Activated CD4-positive, alpha-beta T cell treated with anti-CD3 and anti-CD28 coated beads for 1 hour (primary cell): ENCODE data around the gene MYL4.
A peak's percentile ranks its signal among the peaks of the same experiment; 100 is the strongest.
"Not testable (repeated sequence)": the region's sequence is repeated elsewhere in the genome, so short reads cannot be mapped to it uniquely, and the experiment has no call there.

ENCODE experiments used
- DNase-seq: peaks from one replicate; pipeline ENCODE4 v3.0.0-alpha.2; 2020

MYL4 gene

DNA sequence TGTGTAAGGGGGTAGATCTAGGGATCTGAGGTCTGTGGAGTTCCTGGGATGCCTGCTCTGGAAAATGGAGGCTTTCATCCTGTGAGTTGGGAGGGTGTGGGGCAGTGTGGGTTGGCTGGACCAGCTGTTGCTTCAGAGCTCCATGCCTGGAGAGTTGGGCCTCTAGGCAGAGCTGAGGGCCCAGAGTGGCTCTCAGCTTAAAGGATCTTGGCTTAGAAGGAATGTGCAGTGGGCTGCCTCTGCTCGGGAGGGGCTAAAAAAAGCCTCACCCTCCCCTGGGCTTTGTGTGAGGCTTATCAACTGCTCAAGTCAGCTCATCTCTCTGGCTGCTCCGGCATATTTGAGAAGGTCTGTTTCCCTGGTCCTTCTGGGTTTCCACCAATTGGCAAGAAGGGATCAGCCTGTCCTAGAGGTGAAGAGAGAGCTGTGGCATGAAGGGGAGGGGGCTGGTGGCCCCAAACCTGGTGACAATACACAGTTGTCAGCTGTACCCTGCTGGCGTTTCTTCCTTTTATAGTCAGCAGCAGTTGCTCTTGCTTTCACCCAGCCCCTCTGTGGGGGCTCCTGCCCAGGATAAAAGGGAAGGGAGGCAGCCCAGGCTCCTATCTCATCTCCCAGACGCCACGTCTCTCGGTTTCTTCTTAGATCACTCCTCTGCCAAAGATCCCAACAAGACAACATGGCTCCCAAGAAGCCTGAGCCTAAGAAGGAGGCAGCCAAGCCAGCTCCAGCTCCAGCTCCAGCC, at the start of gene MYL4:
MYL4 (plus strand) TSS at position 605 of the 745 bp plus-strand sequence; CDS start at position 680, 75 bp downstream.
- no peak for DNase-seq

DNA sequence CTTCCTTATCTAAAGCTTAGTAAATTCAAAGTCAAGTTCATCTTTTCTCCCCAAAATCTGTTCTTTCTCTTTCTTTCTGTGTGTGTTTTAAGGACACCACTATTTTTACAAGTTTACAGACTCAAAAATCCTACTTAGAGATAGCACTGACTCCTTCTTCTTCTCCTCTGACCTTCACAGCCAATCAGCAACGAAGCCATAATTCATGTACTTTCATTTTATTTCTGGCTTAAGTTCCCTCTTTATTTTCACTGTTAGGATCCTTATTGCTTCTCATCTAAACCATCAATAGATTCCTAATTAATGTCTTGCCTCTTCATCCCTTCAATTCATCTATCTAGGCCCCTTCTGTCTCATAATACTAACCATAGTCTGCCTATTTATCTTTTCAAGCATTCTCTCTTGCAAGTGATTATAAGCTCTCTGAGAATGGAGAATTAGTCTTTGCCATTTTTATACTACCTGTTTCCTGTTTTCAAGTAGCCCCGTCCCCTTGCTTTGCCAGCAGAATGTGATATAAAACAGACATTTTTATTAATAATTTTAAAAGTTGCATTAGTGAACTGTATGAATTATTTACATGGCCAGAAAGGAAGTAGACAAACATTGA, 47.0 kb upstream of the MYL4 start:
- no peak for DNase-seq

DNA sequence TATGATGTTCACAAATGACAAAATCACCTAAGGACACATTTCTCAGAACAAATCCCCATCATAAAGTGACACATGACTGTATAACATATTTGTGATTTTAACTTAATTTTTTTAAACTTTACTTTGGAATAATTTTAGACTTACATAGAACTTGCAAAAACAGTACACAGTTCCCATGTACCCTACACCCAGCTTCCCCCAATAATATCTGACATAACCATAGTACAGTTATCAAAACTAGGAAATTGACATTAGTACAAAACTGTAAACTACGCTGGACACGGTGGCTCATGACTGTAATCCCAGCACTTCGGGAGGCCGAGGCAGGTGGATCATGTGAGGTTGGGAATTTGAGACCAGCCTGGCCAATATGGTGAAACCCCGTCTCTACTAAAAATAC, 44.9 kb upstream of the MYL4 start:
- no peak for DNase-seq

DNA sequence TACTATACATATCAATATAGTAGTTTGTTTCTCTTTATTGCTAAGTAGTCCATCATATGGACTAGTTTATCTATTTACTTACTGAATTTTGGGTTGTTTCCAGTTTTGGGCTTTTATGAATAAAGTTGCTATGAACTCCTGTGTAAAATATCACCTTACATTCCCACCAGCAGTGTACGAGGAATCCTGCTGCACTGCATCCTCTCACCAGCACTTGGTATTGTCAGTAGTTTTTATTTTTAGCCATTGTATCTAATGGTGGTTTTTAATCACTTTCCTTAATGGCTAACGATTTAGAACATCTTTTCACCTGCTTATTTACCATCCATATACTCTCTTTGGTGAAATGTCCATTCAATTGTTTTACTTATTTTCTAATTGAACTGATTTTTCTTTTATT, 44.0 kb upstream of the MYL4 start:
- DNase-seq: no peak

DNA sequence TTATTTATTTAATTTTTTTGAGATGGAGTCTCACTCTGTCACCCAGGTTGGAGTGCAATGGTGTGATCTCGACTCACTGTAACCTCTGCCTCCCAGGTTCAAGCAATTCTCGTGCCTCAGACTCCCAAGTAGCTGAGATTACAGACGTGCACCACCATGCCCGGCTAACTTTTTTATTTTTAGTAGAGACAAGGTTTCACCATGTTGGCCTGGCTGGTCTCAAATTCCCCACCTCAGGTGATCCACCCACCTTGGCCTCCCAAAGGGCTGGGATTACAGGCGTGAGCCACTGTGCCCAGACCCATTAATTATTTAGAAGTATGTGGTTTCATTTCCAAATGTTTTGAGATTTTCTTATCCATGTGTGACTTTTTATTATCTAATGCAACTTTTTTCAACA, 42.3 kb upstream of the MYL4 start:
- DNase-seq: not testable (repeated sequence)

DNA sequence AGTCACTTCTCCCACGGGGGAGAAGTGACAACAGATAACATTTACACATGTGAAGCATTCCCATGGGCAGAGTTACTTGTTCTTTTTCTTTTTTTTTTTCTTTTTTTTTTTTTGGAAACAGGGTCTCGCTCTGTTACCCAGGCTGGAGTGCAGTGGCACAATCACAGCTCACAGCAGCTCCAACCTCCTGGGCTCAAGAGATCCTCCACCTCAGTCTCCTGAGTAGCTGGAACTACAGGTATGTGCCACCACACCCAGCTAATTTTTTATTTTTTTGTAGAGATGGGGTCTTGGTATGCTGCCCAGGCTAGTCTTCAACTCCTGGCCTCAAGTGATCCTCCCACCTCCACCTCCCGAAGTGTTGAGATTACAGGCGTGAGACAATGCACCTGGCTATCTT, 40.3 kb upstream of the MYL4 start:
- DNase-seq: not testable (repeated sequence)

DNA sequence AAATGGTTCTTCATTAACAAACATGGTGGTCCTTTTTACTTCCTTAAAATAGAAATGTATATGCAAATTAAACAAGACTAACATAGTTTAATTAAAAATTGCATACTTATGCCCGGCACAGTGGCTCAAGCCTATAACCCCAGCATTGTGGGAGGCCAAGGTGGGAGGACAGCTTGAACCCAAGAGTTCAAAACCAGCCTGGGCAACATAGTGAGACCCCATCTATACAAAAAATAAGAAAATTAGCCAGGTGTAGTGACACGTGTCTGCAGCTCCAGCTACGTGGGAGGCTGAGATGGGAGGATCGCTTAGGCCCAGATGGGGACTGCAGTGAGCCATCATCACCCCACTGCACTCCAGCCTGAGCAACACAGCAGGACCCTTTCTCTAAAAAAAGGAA, 38.4 kb upstream of the MYL4 start:
- no peak for DNase-seq

DNA sequence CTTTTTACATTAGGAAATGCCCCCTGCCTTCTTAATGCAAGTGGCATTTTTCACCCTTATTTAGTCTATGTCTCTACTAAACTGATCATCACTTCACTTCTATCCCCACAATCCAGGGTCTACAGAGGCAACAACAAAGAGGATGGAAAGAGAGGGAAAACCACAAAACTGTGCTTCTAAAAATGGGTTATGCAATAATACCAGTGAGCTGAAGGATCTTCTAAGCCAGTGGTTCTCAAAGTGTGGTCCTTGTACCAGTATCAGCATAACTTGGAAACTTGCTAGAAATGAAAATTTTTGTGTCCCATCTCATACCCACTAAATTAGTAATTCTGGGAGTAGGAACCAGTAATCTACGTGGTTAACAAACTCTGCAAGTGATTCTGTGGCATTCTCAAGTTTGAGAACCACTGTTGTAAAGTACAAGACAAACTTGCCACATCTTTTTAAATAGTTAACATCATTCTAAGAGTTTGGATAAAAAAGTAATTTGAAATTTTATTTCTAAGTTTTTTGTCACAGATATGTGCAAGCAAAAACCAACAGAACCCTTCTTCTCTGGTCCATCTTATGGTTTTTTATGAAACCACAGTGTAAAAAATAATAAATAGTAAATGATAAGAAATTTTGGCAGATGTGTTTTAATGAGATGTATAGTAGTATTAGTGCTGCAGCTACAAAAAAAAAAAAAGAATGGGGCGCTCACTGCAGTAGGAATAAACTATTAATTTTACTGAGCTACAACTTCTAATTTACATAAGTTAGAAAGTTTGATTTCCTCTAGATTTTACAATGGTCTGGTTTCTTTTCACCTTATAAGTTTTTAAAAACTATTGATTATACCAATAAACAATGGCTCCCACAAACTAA, 36.2 kb upstream of the MYL4 start:
- no peak for DNase-seq

DNA sequence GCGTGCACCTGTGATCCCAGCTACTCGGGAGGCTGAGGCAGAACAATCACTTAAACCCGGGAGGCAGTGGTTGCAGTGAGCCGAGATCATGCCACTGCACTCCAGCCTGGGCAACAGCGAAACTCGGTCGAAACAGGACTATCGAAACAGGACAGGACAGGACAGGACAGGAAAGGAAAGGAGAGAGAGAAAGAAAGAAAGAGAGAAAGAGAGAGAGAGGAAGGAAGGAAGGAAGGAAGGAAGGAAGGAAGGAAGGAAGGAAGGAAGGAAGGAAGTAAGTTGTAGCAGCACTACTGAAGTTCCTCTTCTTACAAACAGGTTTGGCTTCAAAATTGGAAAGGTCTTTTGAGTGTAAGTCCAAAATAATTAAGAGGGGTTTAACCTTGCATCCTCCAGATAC, 34.3 kb upstream of the MYL4 start:
- not testable (repeated sequence) for DNase-seq

DNA sequence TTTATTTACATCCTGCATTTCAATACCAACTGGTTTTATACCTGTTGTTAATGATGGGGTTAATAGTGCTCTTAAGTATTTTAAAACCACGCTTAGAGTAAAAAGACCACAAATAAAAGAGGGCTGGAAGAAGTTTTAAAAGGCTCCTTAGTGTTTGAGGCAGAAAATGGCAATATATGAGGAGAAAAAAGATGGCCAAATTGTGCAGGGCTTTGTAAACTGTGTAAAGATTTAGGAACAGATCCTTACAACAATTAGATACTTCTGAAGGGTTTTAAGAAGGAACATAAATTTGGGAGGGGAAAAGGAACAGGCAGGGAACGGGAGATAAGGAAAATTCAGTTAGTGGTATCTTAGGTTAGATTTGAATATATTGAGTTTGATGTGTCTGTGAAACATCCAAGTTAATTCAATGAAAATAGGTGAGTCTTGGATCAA, 32.7 kb upstream of the MYL4 start:
- DNase-seq: no peak

DNA sequence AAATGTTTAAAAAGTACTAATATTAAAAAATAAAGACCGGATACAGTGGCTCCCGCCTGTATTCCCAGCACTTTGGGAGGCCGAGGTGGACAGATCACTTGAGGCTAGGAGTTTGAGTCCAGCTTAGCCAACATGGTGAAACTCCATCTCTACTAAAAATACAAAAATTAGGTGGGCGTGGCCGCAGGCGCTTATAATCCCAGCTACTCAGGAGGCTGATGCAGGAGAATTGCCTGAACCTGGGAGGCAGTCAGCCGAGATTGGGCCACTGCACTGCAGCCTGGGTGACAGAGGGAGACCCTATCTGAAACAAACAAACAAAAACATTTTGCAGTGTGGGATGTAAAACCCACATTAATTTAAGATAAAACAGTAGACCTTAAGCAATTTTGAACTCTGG, 31.9 kb upstream of the MYL4 start:
- no peak for DNase-seq

DNA sequence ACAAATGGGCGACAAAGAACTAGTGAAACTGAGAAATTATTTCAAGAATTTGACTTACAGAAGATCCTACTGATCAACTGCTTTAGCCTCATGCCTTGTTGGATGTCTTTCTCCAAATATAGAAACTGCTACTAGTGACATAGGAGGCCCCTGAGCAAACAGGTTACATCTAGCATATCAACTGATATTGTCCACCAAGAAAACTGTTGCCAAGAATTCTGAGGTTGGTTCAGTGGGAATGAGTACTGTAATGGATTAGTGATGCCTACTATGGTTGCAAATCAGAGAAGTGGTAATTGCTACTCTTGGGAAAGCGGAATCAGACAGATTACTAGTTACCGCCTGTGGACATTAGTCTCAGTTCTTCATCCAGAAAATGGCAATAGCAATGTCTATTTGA, 30.0 kb upstream of the MYL4 start:
- no peak for DNase-seq

DNA sequence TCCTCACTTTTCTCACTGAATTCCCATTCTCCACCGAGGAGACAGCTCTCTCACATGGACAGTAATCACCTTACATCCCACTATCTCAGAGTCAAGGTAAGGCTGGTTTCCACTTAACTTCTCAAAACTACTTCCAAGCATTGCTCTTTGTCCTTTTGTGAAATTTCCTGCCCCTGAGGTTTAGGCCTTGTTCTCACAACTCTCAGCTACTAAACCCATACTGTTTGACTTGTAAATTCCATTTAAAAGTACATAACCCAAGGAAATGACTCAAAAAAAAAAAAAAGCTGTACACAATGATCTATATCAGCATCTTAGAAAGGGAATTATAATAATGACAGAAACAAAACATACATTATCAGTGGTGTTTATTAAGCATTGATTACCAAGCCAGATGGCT, 28.8 kb upstream of the MYL4 start:
- DNase-seq: no peak

DNA sequence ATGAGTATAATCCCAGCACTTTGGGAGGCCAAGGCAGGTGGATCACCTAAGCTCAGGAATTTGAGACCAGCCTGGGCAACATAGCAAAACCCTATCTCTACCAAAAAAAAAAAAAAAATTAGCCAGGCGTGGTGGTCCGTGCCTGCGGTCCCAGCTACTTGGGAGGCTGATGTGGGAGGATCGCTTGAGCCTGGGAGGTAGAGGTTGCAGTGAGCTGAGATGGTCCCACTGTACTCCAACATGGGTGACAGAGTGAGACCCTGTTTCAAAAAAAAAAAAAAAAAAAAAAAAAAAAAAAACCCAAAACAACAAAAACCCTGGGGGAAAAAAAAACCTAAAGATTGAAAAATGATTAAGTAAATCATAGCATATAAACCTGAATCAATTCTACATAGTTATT, 28.2 kb upstream of the MYL4 start:
- DNase-seq: not testable (repeated sequence)

DNA sequence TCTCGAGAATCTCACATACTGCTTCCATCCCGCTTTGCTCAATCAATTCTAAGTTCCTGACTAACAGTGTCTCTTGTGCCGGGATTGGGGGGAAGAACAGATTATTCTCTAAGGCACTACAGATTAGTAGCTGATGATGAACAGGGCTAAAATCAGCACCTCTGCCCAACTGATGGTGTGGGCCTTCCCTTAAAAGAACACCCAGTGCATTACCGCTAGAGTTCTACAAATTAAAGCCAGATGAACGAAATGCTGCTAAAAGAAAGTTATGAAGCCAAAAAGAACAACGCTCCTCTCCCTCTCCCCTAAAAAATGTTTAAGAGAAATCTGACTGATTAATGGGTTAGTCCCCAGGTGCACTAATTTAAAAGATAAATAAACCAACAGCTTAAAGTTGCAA, 24.5 kb upstream of the MYL4 start:
- no peak for DNase-seq

DNA sequence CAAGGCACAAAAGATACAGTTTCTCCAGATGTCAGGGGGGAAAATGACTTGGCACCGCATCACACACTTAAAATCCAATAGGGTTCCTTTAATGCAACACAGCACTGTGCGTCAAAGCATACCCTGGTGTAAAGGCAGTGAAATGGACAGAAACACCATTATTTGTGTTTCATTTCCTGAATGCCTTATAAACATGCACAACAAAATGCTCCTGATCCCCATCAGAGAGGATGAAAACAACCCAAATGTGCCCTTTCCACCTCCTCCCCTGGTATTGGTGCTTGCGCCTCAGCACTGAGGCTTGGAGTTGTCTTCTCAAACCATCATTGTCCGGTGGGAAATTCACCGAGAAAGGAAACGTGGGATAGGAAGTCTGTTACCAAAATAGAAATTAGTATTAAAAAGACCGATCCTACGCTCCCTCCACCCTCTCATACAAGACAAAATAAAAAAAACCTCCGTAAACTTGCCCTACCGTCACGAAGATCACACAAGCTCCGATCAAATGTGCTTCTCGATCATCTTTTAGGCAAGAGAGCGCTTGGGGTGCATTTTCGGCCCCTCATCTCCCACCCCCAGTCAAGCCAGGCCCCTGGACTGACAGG, 20.8 kb upstream of the MYL4 start:
- no peak for DNase-seq

DNA sequence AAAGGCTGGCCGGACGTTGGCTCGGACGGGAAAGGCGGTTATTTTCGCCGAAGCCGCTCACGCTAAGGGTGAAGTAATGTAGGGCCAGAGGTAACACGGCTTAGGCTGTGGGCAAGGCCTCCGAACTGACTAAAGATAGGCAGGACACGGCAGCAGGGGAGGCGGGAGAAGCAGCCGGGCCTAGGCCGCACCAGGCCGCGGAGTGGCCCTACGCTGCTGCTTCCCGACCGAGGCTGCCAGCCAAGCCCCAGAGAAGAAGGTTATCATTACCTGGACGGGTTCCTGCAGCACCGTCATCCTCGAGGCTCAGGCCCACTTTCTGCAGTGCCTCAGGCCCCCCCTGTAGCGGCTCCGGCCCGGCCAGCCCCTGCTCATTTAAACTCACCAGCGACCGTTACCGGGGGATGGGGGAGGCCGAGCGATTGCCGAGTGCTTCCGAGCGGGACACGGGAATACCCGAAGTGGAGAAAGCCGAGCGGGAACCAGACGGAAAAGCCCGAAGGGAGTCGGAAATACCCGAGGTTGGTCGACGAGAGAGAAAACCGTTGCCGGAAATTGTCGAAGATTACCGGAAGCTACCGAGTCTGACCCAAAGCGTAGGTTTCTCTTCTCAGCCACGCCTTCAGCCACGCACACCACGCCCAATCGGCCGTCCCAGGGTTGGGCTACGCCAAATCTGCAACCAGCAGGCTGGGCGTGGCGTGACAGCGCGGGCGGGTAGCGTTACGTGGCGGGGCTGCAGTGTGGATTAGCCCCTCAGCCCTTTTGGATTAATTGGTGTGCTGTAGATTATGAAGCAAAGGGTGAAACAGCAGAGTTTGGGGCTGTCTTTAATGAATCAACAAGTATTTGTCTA, 20.0 kb upstream of the MYL4 start, which contains the start of gene CDC27:
CDC27 (minus strand) TSS at position 420 of the 856 bp plus-strand sequence; CDS start at position 297, 123 bp downstream.
- DNase-seq: peak; percentile 99

DNA sequence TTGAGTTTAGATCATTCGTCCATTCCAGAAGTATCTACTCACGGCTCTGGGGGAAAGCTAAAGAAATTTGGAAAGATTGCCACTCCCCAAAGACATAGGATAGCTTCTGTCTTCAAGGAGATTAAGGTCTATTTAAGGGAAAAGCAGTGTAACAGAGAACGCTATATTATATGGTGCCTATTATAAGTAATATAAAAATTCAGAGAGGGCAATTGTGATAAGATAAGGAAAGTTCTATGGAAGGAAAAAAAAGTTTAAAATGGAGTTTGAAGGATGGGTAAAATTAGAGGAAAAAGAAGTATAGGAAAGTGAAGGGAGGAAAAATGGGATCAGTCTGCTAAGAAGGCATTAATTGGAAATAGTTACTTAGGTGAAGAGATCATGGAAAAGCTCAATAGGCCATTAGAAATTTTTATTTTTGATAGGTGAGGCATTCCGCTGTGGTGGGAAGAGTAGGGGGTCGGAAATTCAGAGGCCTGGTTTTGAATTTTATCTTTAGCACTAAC, 19.4 kb upstream of the MYL4 start:
- DNase-seq: no peak

DNA sequence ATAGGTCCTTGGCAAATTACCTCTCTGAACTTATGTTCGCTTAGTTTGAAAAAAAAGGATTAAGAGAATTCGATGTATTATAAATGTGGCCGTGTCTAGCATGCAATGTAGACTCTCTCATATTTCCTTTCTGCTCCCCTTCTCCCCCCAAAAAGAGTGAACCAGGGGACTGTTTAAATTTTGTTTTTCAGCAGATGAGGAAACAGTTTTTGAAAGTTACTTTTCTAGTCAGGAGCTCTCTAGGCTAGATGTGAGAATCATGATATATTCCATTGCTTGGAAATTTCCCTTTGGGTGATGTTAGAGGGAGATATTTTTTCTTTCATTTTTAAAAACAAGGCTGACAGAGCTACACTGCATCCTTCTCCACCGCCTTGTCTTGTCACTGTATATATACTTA, 18.9 kb upstream of the MYL4 start:
- DNase-seq: no peak

DNA sequence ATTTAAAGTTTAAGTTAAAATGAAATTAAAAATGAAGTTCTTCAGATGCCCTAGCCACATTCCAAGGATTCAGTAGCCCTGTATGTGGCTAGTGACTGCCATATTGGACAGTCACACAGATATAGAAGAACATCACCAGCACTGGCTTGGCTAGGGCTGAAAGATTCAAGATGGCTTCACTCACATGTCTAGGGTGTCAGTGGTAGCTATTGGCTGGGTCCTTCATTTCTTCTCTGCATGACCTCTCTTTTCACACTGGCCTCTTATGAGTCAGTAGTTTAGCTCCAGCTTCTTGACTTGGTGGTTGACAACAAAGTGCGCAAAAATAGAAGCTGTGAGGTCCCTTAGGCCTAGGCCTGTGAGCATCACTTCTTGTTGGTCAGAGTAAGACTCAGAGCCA, 18.4 kb upstream of the MYL4 start:
- no peak for DNase-seq

DNA sequence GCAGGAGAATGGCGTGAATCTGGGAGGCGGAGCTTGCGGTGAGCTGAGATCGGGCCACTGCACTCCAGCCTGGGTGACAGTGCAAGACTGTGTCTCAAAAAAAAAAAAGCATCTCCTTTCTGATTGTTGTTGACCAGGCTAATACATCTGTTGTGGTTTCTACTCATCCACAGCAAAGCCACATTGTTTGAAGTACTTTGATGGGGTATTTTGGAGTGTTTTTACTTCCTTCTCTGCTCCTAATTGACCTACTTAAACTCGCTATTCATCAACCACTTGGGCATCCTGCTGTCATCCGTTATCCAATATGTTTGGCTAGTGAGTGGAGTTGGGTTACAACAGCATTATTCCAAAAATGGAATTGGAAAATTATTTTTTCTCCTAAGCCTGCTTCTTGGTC, 16.6 kb upstream of the MYL4 start:
- DNase-seq: no peak

DNA sequence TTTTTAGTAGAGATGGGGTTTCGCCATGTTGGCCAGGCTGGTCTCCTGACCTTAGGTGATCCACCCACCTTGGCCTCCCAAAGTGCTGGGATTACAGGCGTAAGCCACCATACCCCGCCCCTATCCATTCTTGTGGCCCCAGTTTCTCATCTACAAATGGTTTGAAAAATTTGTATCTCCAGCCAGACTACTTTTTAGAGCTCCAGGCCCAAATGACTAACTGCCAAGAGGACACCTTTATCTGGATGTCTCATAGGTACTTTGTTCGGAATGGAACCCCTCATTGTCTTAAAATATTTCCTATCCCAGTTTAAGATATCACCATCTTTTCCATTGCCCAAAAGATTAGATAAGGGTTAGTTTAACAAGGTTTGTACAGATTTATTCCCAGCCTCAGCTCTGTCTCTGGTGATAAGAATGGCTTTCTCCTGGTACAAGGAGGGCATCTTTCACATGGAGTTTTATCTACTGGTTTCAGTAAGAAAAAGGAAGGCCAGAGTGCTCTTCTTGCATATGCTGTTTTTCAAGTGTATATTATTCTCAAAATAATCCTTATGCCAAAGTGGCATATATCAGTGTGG, 15.1 kb upstream of the MYL4 start:
- DNase-seq: no peak
